Fibroblast of lung (primary cell): ENCODE measurements around the gene OR4D6.

ENCODE experiments used
- CTCF ChIP-seq, 2 donors: IDR thresholded peaks in 1 of 2; conservative IDR thresholded peaks in 1 of 2; 1 replicate in 1 of 2; 2 replicates in 1 of 2; pipeline ENCODE4 v1.5.1; 2011 to 2012; ENCODE audit warnings: low read length in 2 of 2, control low read depth in 1 of 2, inconsistent platforms in 1 of 2, low read depth in 1 of 2, mild to moderate bottlenecking in 1 of 2
- EZH2 ChIP-seq: IDR thresholded peaks from 2 replicates; pipeline ENCODE4 v1.5.1; 2012; ENCODE audit warnings: low read length, control low read depth, mild to moderate bottlenecking; ENCODE audit errors: missing control alignments

GRCh38 chr11:59413646-59414045 is 43.1 kb upstream of the OR4D6 start:
- no peak for TF ChIP-seq CTCF (conservative IDR thresholded peaks at IDR 0.05 in 1 of 2, IDR thresholded peaks at IDR 0.05 in 1 of 2; ENCODE audit: low read depth in 1 of 2, low read length in 2 of 2)
- TF ChIP-seq EZH2 = no peak
